GM19455 (cell line): ENCODE results near the gene ACSBG1.

Experiments used
- ATAC-seq: cut with Tn5 transposase; IDR thresholded peaks from one replicate; pipeline ENCODE4 v1.9.1; 2021; ENCODE audit not compliant: unreplicated experiment

Gene ACSBG1

GRCh38 chr15:78133801-78134200 lies 100.6 kb downstream of the ACSBG1 start:
- ATAC-seq: no peak

GRCh38 chr15:78131295-78132061 lies 102.9 kb downstream of the ACSBG1 start, which contains the start of gene CIB2:
Gene CIB2 (minus strand): TSS chr15:78131445. CDS start chr15:78131215, 230 bp downstream.
- peak; percentile 76 for ATAC-seq

- ATAC-seq: peak; percentile 54
Observed at GRCh38 chr15:78130466-78131294, 103.7 kb downstream of the ACSBG1 start.

GRCh38 chr15:78129751-78130287 lies 104.5 kb downstream of the ACSBG1 start:
- ATAC-seq: no peak

- ATAC-seq: no peak
Observed at GRCh38 chr15:78129077-78129750, 105.2 kb downstream of the ACSBG1 start.

GRCh38 chr15:78127882-78128281 lies 106.5 kb downstream of the ACSBG1 start:
- no peak for ATAC-seq

GRCh38 chr15:78125267-78125666 lies 109.1 kb downstream of the ACSBG1 start:
- no peak for ATAC-seq

- no peak for ATAC-seq
Observed at GRCh38 chr15:78120523-78120922, 113.8 kb downstream of the ACSBG1 start.
